GM18519 (cell line): Measurements from ENCODE around the gene GSKIP.

Experiments used
- ATAC-seq: cut with Tn5 transposase; IDR thresholded peaks from one replicate; pipeline ENCODE4 v1.9.1; 2021; ENCODE audit warnings: mild to moderate bottlenecking, moderate library complexity; ENCODE audit not compliant: unreplicated experiment, low FRiP score

The GSKIP gene

GRCh38 chr14:96413526-96413925 is 50.2 kb downstream of the GSKIP start:
- ATAC-seq: no peak

- ATAC-seq: no peak
Observed at GRCh38 chr14:96415559-96415958, 52.2 kb downstream of the GSKIP start.

GRCh38 chr14:96416292-96416691 is 53.0 kb downstream of the GSKIP start:
- ATAC-seq: no peak

DNA sequence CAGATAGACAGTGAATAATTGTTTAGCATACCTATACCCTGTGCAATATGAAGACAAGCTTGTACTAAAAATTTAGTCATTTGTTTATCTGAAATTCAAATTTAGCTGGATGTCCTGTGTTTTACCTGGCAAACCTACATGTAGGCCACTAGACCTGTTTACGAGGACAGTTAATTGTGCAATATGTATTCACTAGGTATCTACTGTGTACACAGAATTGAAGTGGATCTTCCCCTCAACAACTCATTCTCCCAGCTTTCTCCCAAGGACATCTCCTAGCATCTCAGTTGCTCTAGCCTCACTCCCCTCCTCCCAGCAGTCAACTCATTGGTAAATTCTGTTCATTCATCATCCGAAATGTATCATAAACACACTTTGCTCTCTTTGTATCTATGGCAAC is 53.9 kb downstream of the GSKIP start:
- no peak for ATAC-seq

- no peak for ATAC-seq
Observed at GRCh38 chr14:96418075-96418474, 54.7 kb downstream of the GSKIP start.

GRCh38 chr14:96421236-96421635 is 57.9 kb downstream of the GSKIP start:
- no peak for ATAC-seq

- ATAC-seq: no peak
Observed at GRCh38 chr14:96422992-96423391, 59.7 kb downstream of the GSKIP start.

DNA sequence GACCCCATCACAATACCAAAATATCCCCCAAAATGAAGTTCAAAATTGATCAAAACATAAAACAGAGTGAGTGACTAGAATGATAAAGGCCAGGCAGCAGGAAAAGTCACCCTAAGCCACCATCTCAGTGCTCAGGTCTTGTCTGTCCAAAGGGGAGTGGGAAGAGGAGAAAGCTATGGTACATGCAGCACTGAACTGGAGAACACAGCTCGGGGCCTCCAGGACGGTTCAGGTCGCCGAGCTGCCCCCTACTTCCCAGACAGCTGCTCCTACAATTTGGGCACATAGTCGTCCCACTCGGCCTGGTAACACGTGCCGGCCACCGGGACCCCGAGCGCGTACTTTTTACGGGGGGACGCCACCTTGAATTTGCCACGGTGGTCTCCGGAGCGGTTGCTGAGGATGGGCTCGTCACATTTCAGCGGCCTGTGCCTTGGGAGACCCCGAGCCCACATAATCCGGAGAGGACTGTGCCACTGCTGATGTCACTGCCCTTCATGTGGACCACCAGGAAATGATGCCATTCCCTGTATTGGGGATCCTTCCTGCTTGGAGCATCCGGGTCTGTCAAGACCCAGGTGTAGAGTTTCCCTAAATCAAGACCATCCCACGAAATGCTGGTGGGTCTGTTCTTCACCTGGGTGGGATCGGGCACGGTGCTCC is 60.3 kb downstream of the GSKIP start:
- no peak for ATAC-seq

DNA sequence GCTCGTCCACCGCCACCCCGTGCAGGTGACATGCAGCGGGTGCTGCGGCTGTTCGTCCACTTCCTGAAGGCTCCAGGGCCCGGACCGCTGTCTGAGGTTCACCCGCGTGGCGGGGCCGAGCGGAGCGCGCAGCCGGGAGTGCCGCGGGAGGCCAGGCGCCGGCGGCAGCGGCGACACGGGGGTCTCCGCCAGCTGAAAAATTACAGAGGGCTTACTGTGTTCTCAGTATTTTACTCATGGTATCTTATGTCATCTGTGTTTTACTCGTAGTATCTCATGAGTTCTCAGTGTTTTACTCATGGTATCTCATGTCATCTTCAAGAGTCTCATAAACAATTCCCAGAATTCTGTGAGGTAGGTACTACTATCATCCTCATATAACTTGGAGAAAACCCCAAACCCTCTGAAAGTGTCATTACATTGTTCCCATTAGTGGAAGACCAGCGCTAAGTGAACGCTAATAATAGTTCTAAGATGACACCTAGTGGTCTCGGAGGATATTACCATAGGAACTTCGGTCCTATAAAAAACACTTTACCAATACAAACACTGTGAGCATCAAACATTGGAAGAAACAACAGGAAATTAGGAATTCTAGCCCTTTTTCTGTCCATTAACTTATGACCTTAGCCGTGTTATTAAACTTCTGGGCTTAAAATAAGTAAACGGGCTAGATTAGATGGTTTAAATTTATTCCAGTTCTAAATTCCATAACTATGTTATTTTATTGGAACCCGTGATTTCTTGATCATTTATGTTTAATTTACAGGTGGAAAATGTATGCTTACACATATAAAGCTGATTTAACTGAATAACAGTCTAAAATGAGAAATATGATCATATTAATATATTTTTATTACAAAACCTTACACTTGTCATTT is 61.0 kb downstream of the GSKIP start:
- peak; percentile 76 for ATAC-seq

- ATAC-seq: no peak
Observed at GRCh38 chr14:96434040-96434439, 70.7 kb downstream of the GSKIP start.
